ENCODE data around the gene SLC16A2.

Gene SLC16A2

GRCh38 chrX:74536152-74536831, 115.0 kb downstream of the SLC16A2 start:
- TF ChIP-seq, protein P1, sequence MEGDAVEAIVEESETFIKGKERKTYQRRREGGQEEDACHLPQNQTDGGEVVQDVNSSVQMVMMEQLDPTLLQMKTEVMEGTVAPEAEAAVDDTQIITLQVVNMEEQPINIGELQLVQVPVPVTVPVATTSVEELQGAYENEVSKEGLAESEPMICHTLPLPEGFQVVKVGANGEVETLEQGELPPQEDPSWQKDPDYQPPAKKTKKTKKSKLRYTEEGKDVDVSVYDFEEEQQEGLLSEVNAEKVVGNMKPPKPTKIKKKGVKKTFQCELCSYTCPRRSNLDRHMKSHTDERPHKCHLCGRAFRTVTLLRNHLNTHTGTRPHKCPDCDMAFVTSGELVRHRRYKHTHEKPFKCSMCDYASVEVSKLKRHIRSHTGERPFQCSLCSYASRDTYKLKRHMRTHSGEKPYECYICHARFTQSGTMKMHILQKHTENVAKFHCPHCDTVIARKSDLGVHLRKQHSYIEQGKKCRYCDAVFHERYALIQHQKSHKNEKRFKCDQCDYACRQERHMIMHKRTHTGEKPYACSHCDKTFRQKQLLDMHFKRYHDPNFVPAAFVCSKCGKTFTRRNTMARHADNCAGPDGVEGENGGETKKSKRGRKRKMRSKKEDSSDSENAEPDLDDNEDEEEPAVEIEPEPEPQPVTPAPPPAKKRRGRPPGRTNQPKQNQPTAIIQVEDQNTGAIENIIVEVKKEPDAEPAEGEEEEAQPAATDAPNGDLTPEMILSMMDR (IDR thresholded peaks at IDR 0.05; ENCODE audit: low read depth, low read length): peak; percentile 36; the same call in 1 of the 2 replicates
- peak overlapping the region; percentile 54 for H3K4me3 ChIP-seq (ENCODE audit: low read depth, low read length)

GRCh38 chrX:74536832-74537371, 115.6 kb downstream of the SLC16A2 start:
- H3K4me3 ChIP-seq (ENCODE audit: low read depth, low read length): peak overlapping the region; percentile 54
- TF ChIP-seq, protein P1 (IDR thresholded peaks at IDR 0.05; ENCODE audit: low read depth, low read length): no peak

DNA sequence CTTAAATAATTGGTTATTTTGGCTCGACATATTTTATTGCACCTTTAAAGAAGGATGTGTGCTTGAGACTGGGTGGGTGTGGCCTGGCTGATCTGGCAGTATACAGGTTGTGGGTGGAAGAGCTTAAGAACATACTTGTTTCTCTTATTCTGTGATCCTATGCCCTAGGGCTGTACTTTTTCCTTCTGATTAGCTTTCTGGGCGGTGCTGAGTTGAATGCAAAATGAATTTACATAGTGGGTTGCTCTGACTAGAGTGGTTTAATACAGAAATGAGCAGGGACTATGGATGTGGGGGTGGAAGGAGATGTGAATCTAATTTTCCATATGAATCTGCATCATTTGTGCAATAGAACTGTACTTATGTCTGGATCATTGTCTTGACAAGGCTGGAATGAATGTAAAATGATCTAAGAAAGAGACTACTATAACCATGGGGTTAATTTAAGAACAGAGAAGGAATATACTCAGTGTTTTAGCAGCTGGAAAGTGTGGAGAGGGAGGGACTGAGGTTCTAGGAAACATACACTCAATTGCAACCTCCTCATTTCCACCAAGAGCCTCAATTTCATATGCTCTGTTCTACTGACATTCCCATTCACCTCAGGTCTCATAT, 119.4 kb downstream of the SLC16A2 start:
- TF ChIP-seq, protein P1 (IDR thresholded peaks at IDR 0.05; ENCODE audit: low read depth, low read length): no peak
- H3K4me3 ChIP-seq (ENCODE audit: low read depth, low read length): no peak overlapping the region

DNA sequence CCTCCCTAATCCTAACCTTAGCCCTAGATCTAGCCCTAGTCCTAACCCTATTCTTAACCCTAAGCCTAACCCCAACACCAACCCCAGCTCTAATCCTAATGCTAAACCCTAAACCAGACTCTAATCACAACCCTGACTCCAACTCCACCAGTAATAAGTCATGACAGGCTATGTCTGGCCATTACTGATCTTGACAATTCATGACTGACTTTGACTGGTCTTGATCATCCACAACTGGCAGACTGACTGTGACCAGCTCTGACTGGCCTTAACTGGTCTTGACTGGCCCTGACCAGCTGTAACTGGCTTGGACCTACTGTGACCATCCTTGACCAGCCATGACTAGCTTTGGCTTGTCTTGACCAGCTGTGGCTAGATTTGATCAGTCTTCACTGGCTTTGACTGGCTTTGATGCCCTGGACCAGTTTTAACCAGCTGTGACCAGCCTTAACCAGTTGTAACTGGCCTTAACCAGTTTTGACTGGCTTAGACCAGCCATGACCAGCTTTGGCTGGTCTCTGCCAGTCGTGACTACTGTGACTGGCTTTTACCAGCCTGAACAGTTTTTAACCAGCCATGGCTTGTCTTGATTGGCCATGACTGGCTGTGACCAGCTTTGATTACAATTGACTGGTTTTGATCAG, 124.7 kb downstream of the SLC16A2 start:
- H3K4me3 ChIP-seq (ENCODE audit: low read depth, low read length): no peak overlapping the region
- TF ChIP-seq, protein P1 (IDR thresholded peaks at IDR 0.05; ENCODE audit: low read depth, low read length): no peak

GRCh38 chrX:74546984-74547383, 125.7 kb downstream of the SLC16A2 start:
- H3K4me3 ChIP-seq (ENCODE audit: low read depth, low read length): no peak overlapping the region
- TF ChIP-seq, protein P1 (IDR thresholded peaks at IDR 0.05; ENCODE audit: low read depth, low read length): no peak

GRCh38 chrX:74550295-74550802, 129.1 kb downstream of the SLC16A2 start:
- TF ChIP-seq, protein P1 (IDR thresholded peaks at IDR 0.05; ENCODE audit: low read depth, low read length): peak; percentile 93
- H3K4me3 ChIP-seq (ENCODE audit: low read depth, low read length): peak overlapping the region; percentile 31; the same call in 1 of the 2 replicates
